Measurements from ENCODE around the gene TRPM3.
"Not testable (repeated sequence)": the region's sequence is repeated elsewhere in the genome, so short reads cannot be mapped to it uniquely, and the experiment has no call there.

Gene TRPM3

GRCh38 chr9:70988551-70988950, 132.9 kb downstream of the TRPM3 start:
- DNase-seq: no peak

DNA sequence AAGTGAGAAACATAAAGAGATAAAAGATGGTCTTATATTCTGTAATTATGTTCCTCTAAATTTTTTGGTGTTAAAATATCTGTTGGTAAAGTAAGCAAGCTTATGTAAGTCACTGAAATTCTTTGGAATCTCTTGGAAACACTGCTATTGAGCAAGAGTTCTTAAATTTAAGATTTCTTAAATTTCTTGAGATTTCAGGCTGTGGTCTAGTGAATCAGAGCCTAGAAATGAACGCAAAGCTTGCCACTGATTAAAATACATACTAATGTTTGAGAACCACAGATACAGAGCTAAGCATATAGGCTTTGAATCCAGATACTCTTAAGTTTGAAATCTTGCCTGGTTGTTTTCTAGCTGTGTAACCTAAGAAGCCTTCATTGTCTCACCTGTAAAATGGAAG, 133.4 kb downstream of the TRPM3 start:
- DNase-seq: no peak

DNA sequence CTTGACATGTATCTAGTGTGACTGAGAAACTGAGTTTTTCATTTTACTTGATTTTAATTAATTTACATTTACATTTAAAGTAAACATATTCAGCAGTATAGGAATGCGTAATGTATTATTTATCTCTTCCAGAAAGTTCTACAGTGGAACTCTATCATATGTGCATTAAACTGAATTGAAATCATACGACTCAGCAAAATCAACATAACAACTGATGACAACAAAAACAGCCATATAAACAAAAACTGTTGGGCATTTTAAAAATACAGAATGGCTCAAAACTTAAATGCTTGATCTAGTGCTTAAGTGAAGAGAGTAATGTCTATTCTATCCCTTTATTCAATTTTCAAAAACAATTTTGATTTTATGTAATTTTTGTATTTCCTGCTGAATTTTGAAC, 134.4 kb downstream of the TRPM3 start:
- no peak for DNase-seq

DNA sequence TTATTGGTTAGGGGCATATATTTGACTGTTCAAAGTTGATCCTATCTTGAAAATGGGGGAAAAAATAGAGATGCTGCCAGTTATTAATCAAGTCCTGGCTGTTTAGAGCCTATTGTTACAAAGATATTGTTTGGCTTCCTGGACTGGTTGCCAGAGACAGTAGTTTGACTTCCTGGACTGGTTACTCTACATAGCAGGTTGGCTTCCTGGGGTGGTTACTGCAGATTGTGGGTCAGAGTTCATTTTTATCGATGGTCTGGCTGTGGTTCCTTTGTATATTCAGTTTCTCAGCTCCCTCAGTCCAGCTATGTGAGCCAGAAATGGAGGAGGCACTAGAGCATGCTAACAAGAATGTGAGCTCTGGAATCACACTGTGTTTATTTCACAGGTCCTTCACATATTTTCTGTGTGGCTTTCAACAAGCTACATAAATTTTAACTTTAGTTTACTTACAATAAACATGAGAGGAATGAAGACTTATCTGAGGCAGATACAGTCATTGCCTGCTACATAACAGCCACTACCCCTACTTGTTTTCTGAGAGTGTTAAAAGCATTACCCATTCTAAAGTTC, 137.6 kb downstream of the TRPM3 start:
- no peak for DNase-seq

GRCh38 chr9:70981312-70981711, 140.1 kb downstream of the TRPM3 start:
- DNase-seq: no peak

DNA sequence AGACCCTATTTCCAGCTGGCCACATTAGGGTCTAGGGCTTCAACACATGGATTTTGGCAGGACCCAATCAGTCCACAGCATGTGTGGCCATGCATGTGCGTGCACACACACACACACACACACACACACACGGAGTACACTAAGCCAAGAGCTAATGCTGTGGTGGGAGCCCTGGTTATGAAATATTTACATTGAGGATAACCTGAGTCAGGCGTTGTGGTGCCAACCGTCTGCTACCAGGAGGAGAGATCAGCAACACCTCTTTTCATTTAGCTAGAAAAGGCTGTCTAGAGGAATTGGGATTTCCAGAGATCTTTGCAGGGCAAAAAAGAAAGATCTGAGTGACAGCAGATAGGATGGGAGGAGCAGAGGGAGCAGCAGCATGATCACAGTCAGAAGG, 141.5 kb downstream of the TRPM3 start:
- no peak for DNase-seq

DNA sequence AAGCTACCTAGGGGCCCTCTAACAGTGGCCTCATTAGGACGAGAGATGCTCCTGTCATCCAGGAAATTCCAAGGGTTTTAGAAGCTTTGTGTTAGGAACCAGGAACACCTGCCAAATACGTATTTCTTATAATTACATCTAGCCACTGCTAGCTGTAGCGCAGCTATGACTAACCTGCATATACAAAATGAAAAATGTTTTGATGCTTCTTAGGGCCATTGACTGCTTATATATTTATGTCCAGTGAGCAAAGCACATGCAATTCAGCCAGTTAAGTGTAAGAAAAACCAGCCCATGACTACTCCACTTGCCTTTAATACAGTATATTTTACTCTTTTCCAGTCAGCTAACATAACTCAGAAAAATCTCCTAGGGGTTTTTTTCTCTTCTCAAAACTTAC, 143.3 kb downstream of the TRPM3 start:
- no peak for DNase-seq

DNA sequence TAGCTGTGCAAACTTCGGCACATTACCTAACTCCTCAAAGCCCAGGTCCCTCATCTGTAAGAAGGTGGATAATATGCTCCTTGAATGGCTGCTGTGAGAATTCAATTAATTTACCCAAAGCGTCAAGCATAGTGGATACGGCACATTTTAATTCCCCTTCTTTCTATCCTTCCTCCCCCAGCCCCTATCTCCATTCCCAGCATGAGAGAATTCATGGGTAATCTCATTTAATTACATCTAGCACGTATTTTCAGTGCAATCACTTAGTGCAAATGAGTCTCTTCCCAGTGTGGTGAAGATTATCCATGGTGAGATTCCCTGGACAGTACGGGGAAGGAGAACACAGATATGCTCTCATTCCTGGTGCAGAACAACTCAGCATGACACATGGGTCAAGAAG, 145.6 kb downstream of the TRPM3 start:
- DNase-seq: no peak

DNA sequence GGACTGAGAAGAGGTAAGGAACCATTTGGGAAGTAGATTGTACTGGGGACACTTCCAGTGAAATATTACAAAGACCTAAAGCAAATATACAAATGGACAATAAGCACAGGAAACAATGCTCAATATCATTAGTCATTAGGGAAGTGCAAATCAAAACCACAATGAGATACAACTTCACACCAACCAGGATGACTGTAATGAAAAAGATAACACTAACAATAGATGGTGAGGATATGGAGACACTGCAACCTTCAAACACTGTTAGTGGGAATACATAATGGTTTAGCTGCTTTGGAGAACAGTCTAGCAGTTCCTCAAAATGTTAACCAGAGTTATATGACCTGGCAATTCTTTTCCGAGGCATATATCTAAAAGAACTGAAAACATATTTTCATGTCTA, 149.7 kb downstream of the TRPM3 start:
- DNase-seq: no peak

DNA sequence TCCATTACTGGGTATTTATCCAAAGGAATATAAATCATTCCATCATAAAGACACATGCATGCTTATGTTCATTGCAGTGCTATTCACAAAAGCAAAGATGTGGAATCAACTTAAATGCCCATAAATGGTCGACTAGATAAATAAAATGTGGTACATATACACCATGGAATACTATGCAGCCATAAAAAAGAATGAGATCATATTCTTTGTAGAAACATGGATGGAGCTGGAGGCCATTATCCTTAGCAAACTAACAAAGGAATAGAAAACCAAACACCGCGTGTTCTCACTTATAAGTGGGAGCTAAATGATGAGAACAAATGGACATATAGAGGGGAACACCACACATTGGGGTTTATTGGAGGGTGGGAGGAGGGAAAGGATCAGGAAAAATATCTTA, 155.0 kb downstream of the TRPM3 start:
- DNase-seq: not testable (repeated sequence)

DNA sequence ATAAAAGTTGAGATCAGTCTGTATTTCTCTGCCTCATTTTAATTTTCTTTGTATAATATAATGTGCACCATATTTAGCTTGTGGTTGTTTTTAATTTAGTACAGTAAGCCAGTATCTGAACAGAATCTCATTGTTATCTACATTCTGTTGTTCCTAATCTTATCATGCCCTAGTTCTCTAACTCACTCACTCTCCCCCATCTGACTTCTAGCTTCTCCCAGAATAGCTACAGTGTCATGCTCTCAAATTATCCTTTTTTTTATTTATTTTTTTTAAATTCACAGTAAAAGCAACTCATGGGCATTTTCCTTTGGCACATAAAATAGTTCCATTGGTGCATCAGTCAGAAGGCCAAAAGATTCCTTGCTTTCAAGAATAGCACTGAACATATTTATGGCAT, 156.6 kb downstream of the TRPM3 start:
- no peak for DNase-seq

- no peak for DNase-seq
These were observed 157.9 kb downstream of the TRPM3 start for GRCh38 chr9:70963554-70963953.

- DNase-seq: no peak
These were observed 158.5 kb downstream of the TRPM3 start for GRCh38 chr9:70962761-70963440.

GRCh38 chr9:70959366-70959765, 162.1 kb downstream of the TRPM3 start:
- DNase-seq: no peak

DNA sequence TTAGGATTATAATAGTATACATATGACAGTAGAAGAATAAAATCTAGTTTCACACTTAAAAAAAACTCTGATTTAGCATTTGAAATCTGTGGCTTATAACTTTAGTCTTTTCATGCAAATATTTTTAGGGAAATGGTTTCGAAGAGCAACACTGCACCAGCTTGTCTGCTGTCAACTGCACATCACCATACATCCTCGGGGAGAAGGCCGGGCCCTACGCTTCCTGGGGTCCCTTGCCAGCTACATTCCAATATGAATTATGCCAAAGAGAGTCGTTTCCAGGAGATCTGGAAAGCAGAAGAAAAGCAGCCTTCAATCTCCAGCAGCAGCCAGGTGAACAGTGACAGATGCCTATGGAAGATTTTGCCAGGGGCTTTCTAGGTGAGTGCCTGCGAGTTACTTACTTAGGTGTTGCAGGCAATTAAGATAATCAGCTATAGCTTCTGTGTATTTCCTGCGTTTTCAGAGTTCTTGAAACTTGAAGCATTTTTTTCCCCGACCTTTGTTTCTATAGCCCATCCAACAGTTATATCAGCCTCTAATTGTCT, 166.8 kb downstream of the TRPM3 start:
- no peak for DNase-seq

DNA sequence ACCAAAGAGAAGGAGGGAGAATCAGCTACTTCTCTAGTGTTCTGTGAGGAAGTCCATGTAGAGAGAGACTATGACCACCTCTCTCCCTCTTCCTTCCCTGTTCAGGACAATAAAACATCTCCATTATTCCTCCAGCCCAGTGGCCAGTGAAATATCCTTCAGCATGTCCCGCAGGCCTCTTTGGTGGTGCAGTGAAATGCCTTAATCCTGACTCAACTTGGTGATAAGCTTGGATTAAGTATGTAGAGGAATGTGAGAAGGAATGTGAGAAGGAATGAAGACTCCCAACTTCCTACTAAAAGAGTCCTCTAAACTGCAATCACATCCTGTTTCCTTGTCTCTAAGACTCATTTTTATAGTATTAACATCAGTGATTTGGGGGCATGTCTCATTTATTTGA, 167.3 kb downstream of the TRPM3 start:
- no peak for DNase-seq

DNA sequence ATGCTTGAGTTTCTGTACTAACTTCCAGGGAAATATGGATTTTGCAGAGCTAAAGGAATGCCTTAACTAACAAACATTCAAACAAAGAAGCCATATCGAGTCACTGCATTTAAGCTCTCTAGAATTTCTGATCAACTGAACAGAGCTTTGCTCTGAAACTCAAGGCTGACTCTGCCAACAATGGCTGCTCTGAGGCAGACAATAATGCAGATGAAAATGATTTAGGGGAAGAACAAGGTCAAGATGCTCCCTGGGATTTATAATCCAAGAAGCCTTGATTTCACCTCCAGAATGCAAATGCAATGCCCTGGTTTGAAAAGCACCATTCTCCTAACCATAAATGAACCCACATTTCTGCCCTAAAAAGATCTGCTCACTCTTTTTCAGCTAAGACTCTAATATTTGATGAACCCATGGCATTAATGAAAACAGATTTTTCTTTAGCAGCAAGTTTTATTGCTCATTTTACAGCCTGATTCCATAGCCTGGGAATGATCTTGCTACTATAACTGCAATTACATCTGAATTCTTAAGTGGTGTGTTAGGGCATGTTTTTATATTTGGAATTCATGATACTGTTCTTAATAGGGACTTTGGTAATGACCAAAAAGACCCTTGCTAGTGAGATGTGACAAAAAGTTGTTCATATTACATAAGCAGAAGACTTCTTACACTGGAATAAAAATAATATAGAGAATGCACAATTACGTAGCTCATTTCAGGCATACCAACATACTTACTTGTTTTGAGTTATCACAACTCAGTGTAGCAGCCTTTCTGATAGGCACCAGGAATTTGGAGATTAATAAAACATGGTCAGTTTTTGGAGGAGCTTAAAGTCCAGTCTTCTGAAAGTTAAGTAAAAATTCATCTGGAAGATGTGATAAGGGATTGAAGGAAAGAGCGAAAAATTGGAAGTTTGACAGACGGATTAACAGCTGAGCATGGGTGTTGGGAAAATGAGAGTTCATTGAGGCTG, 169.4 kb downstream of the TRPM3 start:
- DNase-seq: no peak

GRCh38 chr9:70950270-70950669, 171.2 kb downstream of the TRPM3 start:
- no peak for DNase-seq

DNA sequence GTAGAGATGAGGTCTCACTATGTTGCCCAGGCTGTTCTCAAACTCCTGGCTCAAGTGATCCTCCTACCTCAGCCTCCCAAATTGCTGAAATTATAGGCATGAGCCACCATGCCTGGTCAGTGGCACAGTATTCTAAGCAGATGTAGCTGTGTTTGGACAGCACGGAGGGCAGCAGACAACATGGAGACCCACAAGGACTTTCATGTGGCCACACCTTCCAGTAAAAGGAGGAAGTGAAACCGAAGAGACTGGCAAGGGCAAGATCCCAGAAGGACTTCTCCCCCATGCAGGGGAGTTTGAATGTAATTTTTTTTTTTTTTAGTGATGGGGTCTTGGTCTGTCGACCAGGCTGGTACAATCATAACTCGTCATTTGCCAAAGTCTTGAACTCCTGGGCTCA, 172.2 kb downstream of the TRPM3 start:
- no peak for DNase-seq

- no peak for DNase-seq
These were observed 172.7 kb downstream of the TRPM3 start for GRCh38 chr9:70948744-70949143.

GRCh38 chr9:70947511-70947910, 173.9 kb downstream of the TRPM3 start:
- DNase-seq: no peak

GRCh38 chr9:70947086-70947485, 174.3 kb downstream of the TRPM3 start:
- no peak for DNase-seq

- DNase-seq: no peak
These were observed 176.1 kb downstream of the TRPM3 start for GRCh38 chr9:70945301-70945700.

- no peak for DNase-seq
These were observed 180.2 kb downstream of the TRPM3 start for GRCh38 chr9:70941191-70941590.

Data from activated T-cell treated with anti-CD3 and anti-CD28 coated beads, Interleukin-2, amount 50 U/mL, for 48 hours (primary cell).